ENCODE measurements around the gene SLCO1C1.

Gene SLCO1C1

GRCh38 chr12:20695232-20695631, at the start of gene SLCO1C1:
Gene SLCO1C1, plus strand, starts transcription at chr12:20695332. Its CDS starts 4,245 bp downstream, at chr12:20699577.
- no peaks in the 10 kb centered on the region for H3K36me3 Mint-ChIP-seq (ENCODE audit: low read depth)
- no peaks in the 10 kb centered on the region for H3K9me3 Mint-ChIP-seq
- no peak within 1 kb of the TSS for H3K27ac Mint-ChIP-seq
- no peaks in the 10 kb centered on the region for H3K4me1 Mint-ChIP-seq (ENCODE audit: low read depth)
- no peak within 1 kb of the TSS for H3K4me3 Mint-ChIP-seq
- H3K27me3 Mint-ChIP-seq (ENCODE audit: low read depth), result no peaks in the 10 kb centered on the region

- no peaks in the 10 kb centered on the region for H3K4me1 Mint-ChIP-seq (ENCODE audit: low read depth)
- H3K36me3 Mint-ChIP-seq (ENCODE audit: low read depth), result no peaks in the 10 kb centered on the region
- H3K4me3 Mint-ChIP-seq, result no peak overlapping the region
- no peaks in the 10 kb centered on the region for H3K9me3 Mint-ChIP-seq
- no peaks in the 10 kb centered on the region for H3K27me3 Mint-ChIP-seq (ENCODE audit: low read depth)
- no peak overlapping the region for H3K27ac Mint-ChIP-seq
Measured at GRCh38 chr12:20646239-20646827, 48.8 kb upstream of the SLCO1C1 start.

GRCh38 chr12:20653871-20654270, 41.3 kb upstream of the SLCO1C1 start:
- Mint-ChIP-seq H3K36me3 (ENCODE audit: low read depth) (no peaks in the 10 kb centered on the region), H3K4me3 (no peak overlapping the region), H3K27me3 (ENCODE audit: low read depth) (no peaks in the 10 kb centered on the region), H3K27ac (no peak overlapping the region), H3K4me1 (ENCODE audit: low read depth) (no peaks in the 10 kb centered on the region), H3K9me3 (peaks cover 4% of the 10 kb centered on the region)

GRCh38 chr12:20656600-20656999, 38.5 kb upstream of the SLCO1C1 start:
- Mint-ChIP-seq H3K27ac (no peak overlapping the region), H3K9me3 (peaks cover 14% of the 10 kb centered on the region), H3K36me3 (ENCODE audit: low read depth) (no peaks in the 10 kb centered on the region), H3K4me3 (no peak overlapping the region), H3K4me1 (ENCODE audit: low read depth) (no peaks in the 10 kb centered on the region), H3K27me3 (ENCODE audit: low read depth) (no peaks in the 10 kb centered on the region)

- peaks cover 20% of the 10 kb centered on the region for H3K9me3 Mint-ChIP-seq
- H3K4me1 Mint-ChIP-seq (ENCODE audit: low read depth), result no peaks in the 10 kb centered on the region
- no peak overlapping the region for H3K4me3 Mint-ChIP-seq
- H3K36me3 Mint-ChIP-seq (ENCODE audit: low read depth), result no peaks in the 10 kb centered on the region
- no peak overlapping the region for H3K27ac Mint-ChIP-seq
- no peaks in the 10 kb centered on the region for H3K27me3 Mint-ChIP-seq (ENCODE audit: low read depth)
Measured at GRCh38 chr12:20657496-20657895, 37.6 kb upstream of the SLCO1C1 start.

- Mint-ChIP-seq H3K4me3 (no peak overlapping the region), H3K27me3 (ENCODE audit: low read depth) (no peaks in the 10 kb centered on the region), H3K27ac (no peak overlapping the region), H3K9me3 (peaks cover 14% of the 10 kb centered on the region), H3K36me3 (ENCODE audit: low read depth) (no peaks in the 10 kb centered on the region), H3K4me1 (ENCODE audit: low read depth) (no peaks in the 10 kb centered on the region)
Measured at GRCh38 chr12:20681334-20681733, 13.8 kb upstream of the SLCO1C1 start.

- no peaks in the 10 kb centered on the region for H3K36me3 Mint-ChIP-seq (ENCODE audit: low read depth)
- H3K9me3 Mint-ChIP-seq, result no peaks in the 10 kb centered on the region
- no peak overlapping the region for H3K4me3 Mint-ChIP-seq
- no peak overlapping the region for H3K27ac Mint-ChIP-seq
- H3K27me3 Mint-ChIP-seq (ENCODE audit: low read depth), result no peaks in the 10 kb centered on the region
- H3K4me1 Mint-ChIP-seq (ENCODE audit: low read depth), result no peaks in the 10 kb centered on the region
Measured at GRCh38 chr12:20696181-20696905, 1.2 kb downstream of the SLCO1C1 start.

- no peak overlapping the region for H3K27ac Mint-ChIP-seq
- H3K4me3 Mint-ChIP-seq, result no peak overlapping the region
- no peaks in the 10 kb centered on the region for H3K4me1 Mint-ChIP-seq (ENCODE audit: low read depth)
- no peaks in the 10 kb centered on the region for H3K9me3 Mint-ChIP-seq
- no peaks in the 10 kb centered on the region for H3K27me3 Mint-ChIP-seq (ENCODE audit: low read depth)
- no peaks in the 10 kb centered on the region for H3K36me3 Mint-ChIP-seq (ENCODE audit: low read depth)
Measured at GRCh38 chr12:20701106-20701505, 6.0 kb downstream of the SLCO1C1 start.

- H3K4me1 Mint-ChIP-seq (ENCODE audit: low read depth), result no peaks in the 10 kb centered on the region
- no peaks in the 10 kb centered on the region for H3K9me3 Mint-ChIP-seq
- H3K27ac Mint-ChIP-seq, result no peak overlapping the region
- H3K4me3 Mint-ChIP-seq, result no peak overlapping the region
- no peaks in the 10 kb centered on the region for H3K36me3 Mint-ChIP-seq (ENCODE audit: low read depth)
- no peaks in the 10 kb centered on the region for H3K27me3 Mint-ChIP-seq (ENCODE audit: low read depth)
Measured at GRCh38 chr12:20704860-20705259, 9.7 kb downstream of the SLCO1C1 start.

- Mint-ChIP-seq H3K4me3 (no peak overlapping the region), H3K27ac (no peak overlapping the region), H3K36me3 (ENCODE audit: low read depth) (no peaks in the 10 kb centered on the region), H3K9me3 (no peaks in the 10 kb centered on the region), H3K4me1 (ENCODE audit: low read depth) (no peaks in the 10 kb centered on the region), H3K27me3 (ENCODE audit: low read depth) (no peaks in the 10 kb centered on the region)
Measured at GRCh38 chr12:20711846-20712245, 16.7 kb downstream of the SLCO1C1 start.

GRCh38 chr12:20716037-20716436, 20.9 kb downstream of the SLCO1C1 start:
- H3K9me3 Mint-ChIP-seq, result no peaks in the 10 kb centered on the region
- no peak overlapping the region for H3K27ac Mint-ChIP-seq
- H3K27me3 Mint-ChIP-seq (ENCODE audit: low read depth), result no peaks in the 10 kb centered on the region
- H3K4me3 Mint-ChIP-seq, result no peak overlapping the region
- H3K4me1 Mint-ChIP-seq (ENCODE audit: low read depth), result no peaks in the 10 kb centered on the region
- no peaks in the 10 kb centered on the region for H3K36me3 Mint-ChIP-seq (ENCODE audit: low read depth)

- H3K4me1 Mint-ChIP-seq (ENCODE audit: low read depth), result no peaks in the 10 kb centered on the region
- H3K9me3 Mint-ChIP-seq, result no peaks in the 10 kb centered on the region
- H3K27me3 Mint-ChIP-seq (ENCODE audit: low read depth), result no peaks in the 10 kb centered on the region
- H3K4me3 Mint-ChIP-seq, result no peak overlapping the region
- H3K27ac Mint-ChIP-seq, result no peak overlapping the region
- no peaks in the 10 kb centered on the region for H3K36me3 Mint-ChIP-seq (ENCODE audit: low read depth)
Measured at GRCh38 chr12:20716985-20717384, 21.9 kb downstream of the SLCO1C1 start.

- Mint-ChIP-seq H3K27ac (no peak overlapping the region), H3K4me1 (ENCODE audit: low read depth) (no peaks in the 10 kb centered on the region), H3K4me3 (no peak overlapping the region), H3K36me3 (ENCODE audit: low read depth) (no peaks in the 10 kb centered on the region), H3K27me3 (ENCODE audit: low read depth) (no peaks in the 10 kb centered on the region), H3K9me3 (no peaks in the 10 kb centered on the region)
Measured at GRCh38 chr12:20718294-20718693, 23.2 kb downstream of the SLCO1C1 start.

- H3K4me3 Mint-ChIP-seq, result no peak overlapping the region
- no peak overlapping the region for H3K27ac Mint-ChIP-seq
- no peaks in the 10 kb centered on the region for H3K27me3 Mint-ChIP-seq (ENCODE audit: low read depth)
- no peaks in the 10 kb centered on the region for H3K9me3 Mint-ChIP-seq
- H3K36me3 Mint-ChIP-seq (ENCODE audit: low read depth), result no peaks in the 10 kb centered on the region
- no peaks in the 10 kb centered on the region for H3K4me1 Mint-ChIP-seq (ENCODE audit: low read depth)
Measured at GRCh38 chr12:20722142-20722541, 27.0 kb downstream of the SLCO1C1 start.

GRCh38 chr12:20731274-20731673, 36.1 kb downstream of the SLCO1C1 start:
- Mint-ChIP-seq H3K27me3 (ENCODE audit: low read depth) (no peaks in the 10 kb centered on the region), H3K9me3 (no peaks in the 10 kb centered on the region), H3K4me1 (ENCODE audit: low read depth) (no peaks in the 10 kb centered on the region), H3K4me3 (no peak overlapping the region), H3K36me3 (ENCODE audit: low read depth) (no peaks in the 10 kb centered on the region), H3K27ac (no peak overlapping the region)
